AG04450 (cell line): Measurements from ENCODE around the gene EDN3. TPM values are rescaled to one million over a fixed set of nuclear protein-coding genes. Genes with fewer than 3 reads are reported as not detected.

Experiments
- CTCF ChIA-PET: fragments of 300-600, 350-600 bp; formaldehyde crosslinking; extraction: SDS; loops from one replicate; lab custom pipeline; 2022; ENCODE audit warnings: antibody characterized with exemption, inconsistent platforms; lab: Charles Lee
- POLR2A ChIA-PET: fragments of 350-600 bp; formaldehyde crosslinking; extraction: SDS; loops from one replicate; lab custom pipeline; 2021; ENCODE audit warnings: antibody characterized with exemption, inconsistent platforms; lab: Yijun Ruan, JAX
- DNase-seq: peaks from one replicate; pipeline ENCODE4 v3.0.0-alpha.2; 2011; ENCODE audit warnings: low read depth, low spot score
- H3K27ac ChIP-seq: one replicate; pipeline ENCODE4 v1.5.1; 2012; ENCODE audit warnings: low read depth, low read length, control low read depth
- H3K27me3 ChIP-seq: one replicate; pipeline ENCODE4 v1.6.0; 2012; ENCODE audit warnings: low read length; ENCODE audit not compliant: control insufficient read depth, insufficient read depth
- H3K4me3 ChIP-seq: 2 replicates; pipeline ENCODE4 v1.5.1; 2011; ENCODE audit warnings: mild to moderate bottlenecking, low read depth, low read length, control low read depth
- H3K9me3 ChIP-seq: 2 replicates; pipeline ENCODE4 v1.5.1; 2012; ENCODE audit warnings: low read length; ENCODE audit not compliant: control insufficient read depth, insufficient read depth
- polyA plus RNA-seq: library from polyadenylated mRNA; depleted of rRNA; stranded (reverse); fragments of >200 nt; gene quantifications from 2 replicates; pipeline ENCODE4 v1.2.3, GENCODE V29; 2011
- TF ChIP-seq, protein P1 (sequence below): IDR thresholded peaks from 2 replicates; pipeline ENCODE4 v1.5.1; 2011; ENCODE audit warnings: low read depth, low read length, control low read depth, inconsistent platforms

EDN3 gene
- polyA plus RNA-seq, 1 experiment = not detected

DNA sequence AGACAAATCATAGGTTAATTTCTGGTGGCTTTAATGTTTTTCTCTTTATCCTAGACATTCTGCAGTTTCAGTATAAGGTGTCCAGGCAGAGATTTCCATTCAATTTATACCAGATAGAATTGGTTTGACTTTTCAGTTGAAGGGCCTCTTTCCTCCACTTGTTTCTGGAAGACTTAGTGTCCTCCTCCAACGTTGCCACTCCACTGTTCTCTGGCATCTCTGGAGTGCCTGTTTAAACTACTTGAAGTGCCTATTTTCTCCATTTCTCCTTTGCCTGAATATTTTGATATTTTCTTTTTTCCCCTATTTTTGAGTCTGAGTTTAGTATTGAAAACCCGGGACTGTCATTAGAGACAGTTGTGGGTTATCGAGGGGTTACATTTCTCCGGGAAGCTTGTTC is 27.7 kb downstream of the EDN3 start:
- H3K4me3 ChIP-seq = no peak overlapping the region
- ChIA-PET POLR2A (no interaction called here), CTCF (no interaction called here)
- TF ChIP-seq, protein P1, sequence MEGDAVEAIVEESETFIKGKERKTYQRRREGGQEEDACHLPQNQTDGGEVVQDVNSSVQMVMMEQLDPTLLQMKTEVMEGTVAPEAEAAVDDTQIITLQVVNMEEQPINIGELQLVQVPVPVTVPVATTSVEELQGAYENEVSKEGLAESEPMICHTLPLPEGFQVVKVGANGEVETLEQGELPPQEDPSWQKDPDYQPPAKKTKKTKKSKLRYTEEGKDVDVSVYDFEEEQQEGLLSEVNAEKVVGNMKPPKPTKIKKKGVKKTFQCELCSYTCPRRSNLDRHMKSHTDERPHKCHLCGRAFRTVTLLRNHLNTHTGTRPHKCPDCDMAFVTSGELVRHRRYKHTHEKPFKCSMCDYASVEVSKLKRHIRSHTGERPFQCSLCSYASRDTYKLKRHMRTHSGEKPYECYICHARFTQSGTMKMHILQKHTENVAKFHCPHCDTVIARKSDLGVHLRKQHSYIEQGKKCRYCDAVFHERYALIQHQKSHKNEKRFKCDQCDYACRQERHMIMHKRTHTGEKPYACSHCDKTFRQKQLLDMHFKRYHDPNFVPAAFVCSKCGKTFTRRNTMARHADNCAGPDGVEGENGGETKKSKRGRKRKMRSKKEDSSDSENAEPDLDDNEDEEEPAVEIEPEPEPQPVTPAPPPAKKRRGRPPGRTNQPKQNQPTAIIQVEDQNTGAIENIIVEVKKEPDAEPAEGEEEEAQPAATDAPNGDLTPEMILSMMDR = no peak
- peaks cover 2% of the 10 kb centered on the region for H3K27me3 ChIP-seq
- H3K27ac ChIP-seq = no peak overlapping the region
- no peaks in the 10 kb centered on the region for H3K9me3 ChIP-seq
- no peak for DNase-seq

DNA sequence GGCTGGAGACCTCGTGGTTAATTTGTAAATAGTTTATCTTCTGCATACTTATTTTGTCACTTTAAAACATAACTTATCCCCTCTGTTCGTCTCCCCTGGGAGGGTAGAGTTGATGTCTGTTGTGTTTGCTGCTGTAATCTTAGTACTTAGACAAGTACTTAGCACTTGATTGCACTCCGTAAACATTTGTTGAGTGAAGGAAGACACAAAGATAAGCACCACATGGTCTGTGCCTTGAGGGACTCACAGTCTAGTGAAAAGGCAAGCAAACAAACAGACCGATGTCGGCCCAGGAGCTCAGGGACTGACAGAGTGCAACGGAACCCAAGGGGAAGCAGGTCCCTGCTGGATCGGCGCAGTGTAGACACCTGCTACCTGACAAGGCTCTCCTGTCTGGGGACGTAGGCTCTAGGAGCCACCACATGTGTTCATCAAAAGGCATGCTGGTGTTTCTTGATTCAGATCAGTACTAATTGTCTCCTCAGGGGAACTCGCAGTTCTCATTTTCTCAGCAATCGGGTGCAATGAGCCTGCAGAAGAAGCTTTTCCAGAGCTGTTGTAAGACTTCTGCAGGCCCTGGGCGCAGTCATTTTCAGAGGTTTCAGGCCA is 31.4 kb downstream of the EDN3 start:
- no peaks in the 10 kb centered on the region for H3K9me3 ChIP-seq
- peaks cover 2% of the 10 kb centered on the region for H3K27me3 ChIP-seq
- ChIA-PET POLR2A (no interaction called here), CTCF (no interaction called here)
- H3K27ac ChIP-seq = no peak overlapping the region
- no peak for DNase-seq
- no peak overlapping the region for H3K4me3 ChIP-seq
- TF ChIP-seq, protein P1 = no peak

DNA sequence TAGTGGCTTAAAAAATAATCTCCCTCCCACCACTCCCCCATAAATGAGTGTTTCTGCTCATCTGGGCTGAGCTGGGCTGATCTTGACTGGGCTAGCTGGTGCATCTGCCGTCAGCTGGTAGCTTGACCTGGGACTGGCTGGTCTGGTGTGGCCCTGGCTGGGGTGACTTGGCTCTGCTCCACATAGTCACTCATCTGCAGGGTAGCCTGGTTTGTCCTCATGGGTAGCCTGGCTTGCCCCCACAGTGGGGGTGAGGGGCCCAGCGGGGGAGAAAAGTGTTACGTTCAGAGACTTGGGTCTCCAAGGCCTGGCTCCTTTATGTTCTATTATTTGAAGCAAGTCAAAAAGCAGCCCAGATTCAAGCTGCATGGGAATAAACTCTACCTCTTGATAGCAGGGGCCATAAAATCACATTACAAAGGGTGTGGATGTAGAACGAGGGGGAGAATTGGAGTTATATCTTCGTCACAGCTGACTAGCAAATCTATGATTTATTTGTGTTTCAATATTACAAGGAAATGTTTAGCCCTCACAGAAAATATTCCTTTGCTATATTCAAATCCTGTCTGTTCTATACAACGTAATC is 32.9 kb downstream of the EDN3 start:
- no peak for DNase-seq
- Histone ChIP-seq H3K9me3 (no peaks in the 10 kb centered on the region), H3K4me3 (no peak overlapping the region), H3K27ac (no peak overlapping the region), H3K27me3 (peaks cover 2% of the 10 kb centered on the region)
- CTCF ChIA-PET = no interaction called here
- POLR2A ChIA-PET = no interaction called here
- TF ChIP-seq, protein P1 = no peak

DNA sequence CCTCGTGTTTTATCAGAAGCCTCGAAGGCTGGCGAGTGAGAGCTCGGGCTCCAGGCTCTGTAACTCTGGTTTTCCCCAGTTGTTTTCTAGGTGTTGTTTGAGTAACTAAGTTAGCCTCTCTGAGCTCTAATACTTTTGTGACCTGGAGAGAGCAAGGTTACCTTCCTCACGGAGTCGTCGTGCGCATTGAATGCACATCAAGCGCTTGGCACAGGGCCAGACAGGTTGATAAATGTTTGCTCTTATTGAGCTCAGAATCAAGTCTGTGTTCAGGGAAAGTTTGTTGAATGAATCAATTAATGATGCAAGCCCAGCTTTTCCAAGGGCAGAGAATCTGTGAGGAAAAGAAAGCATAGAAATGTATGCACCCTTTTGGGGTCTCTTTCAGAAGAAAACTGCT is 33.5 kb downstream of the EDN3 start:
- Histone ChIP-seq H3K27me3 (peaks cover 2% of the 10 kb centered on the region), H3K4me3 (no peak overlapping the region), H3K27ac (no peak overlapping the region), H3K9me3 (no peaks in the 10 kb centered on the region)
- CTCF ChIA-PET = no interaction called here
- POLR2A ChIA-PET = no interaction called here
- no peak for DNase-seq
- TF ChIP-seq, protein P1 = no peak

DNA sequence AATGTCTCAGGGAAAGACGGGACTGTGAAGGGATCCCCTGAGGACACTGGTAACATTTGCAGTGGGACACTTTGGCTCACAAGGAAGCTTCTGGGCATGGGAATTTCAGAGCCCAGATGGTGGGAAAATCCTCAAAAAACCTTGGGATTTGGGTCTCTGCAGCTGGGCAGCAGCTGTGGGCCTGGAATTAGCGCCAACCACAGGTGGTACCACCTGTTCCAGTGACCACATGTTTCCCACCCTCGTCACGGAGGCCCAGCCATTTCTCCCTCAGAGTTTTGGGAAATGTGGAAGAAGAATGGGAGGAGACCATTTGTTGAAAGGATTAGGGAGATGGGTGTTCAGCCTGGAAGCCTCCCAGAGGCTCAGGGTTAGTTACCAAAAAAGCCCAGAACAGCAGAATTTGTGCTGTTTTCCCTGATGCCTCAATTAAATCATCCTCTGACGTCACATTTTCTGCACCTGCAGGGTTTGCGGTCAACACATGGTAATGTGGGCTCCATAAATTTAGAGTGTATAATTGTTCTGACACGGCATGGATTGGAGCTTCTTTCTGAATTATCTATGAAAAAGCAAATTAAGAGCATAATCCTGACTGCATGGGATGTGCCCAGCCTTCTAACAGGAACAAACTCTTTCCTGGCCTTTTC is 34.4 kb downstream of the EDN3 start:
- POLR2A ChIA-PET = no interaction called here

More for the DNA sequence above, 34.4 kb downstream of the EDN3 start:
- TF ChIP-seq, protein P1 = no peak
- Histone ChIP-seq H3K4me3 (no peak overlapping the region), H3K27me3 (peaks cover 2% of the 10 kb centered on the region), H3K9me3 (no peaks in the 10 kb centered on the region; the same call in 1 of the 2 replicates), H3K27ac (no peak overlapping the region)
- DNase-seq = no peak
- CTCF ChIA-PET = no interaction called here
